NT2/D1 (cell line): Measurements from ENCODE around the gene SCAI.

ENCODE experiments used
- SUZ12 ChIP-seq: IDR thresholded peaks from 2 replicates; pipeline ENCODE4 v1.6.1; 2011; ENCODE audit not compliant: insufficient read length, insufficient read depth; ENCODE audit errors: extremely low read depth
- YY1 ChIP-seq: IDR thresholded peaks from 2 replicates; pipeline ENCODE4 v1.6.1; 2011; ENCODE audit not compliant: insufficient read length, insufficient read depth
- ZNF274 ChIP-seq: IDR thresholded peaks from 2 replicates; pipeline ENCODE4 v1.6.1; 2011; ENCODE audit warnings: mild to moderate bottlenecking, low read depth, low read length

DNA sequence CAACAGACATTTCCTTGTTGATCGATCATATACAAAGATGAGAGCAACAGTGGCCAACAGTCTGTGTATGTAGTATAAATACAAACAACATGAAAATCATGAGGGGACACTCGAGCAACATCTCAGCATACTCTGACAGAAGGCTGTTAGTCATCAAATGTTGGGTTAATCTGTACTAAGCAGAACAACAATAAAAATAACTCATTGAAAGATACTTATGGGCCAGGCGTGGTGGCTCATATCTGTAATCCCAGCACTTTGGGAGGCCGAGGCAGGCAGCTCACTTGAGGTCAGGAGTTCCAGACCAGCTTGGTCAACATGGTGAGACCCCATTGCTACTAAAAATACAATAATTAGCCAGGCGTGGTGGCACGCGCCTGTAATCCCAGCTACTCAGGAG is 67.3 kb downstream of the SCAI start:
- no peak for TF ChIP-seq ZNF274
- TF ChIP-seq SUZ12 = no peak
- TF ChIP-seq YY1 = no peak
